Skin epidermis (tissue), 12 donors: ENCODE results near the gene SPACA7.

ENCODE experiments used
- H3K27ac ChIP-seq, 21 experiments: fragments of 200-600 bp; sonication (generic) in 11 of 21; one replicate each; pipeline ENCODE4 v1.5.0; 2020; ENCODE audit warnings: mild to moderate bottlenecking in 3 of 21, inconsistent platforms in 2 of 21, moderate library complexity in 2 of 21
- H3K4me3 ChIP-seq, 7 experiments: fragments of 200-600 bp; sonication (generic) in 2 of 7; one replicate each; pipeline ENCODE4 v1.5.0; 2020; ENCODE audit warnings: inconsistent platforms in 2 of 7, mild to moderate bottlenecking in 2 of 7, moderate library complexity in 1 of 7

The SPACA7 gene

DNA sequence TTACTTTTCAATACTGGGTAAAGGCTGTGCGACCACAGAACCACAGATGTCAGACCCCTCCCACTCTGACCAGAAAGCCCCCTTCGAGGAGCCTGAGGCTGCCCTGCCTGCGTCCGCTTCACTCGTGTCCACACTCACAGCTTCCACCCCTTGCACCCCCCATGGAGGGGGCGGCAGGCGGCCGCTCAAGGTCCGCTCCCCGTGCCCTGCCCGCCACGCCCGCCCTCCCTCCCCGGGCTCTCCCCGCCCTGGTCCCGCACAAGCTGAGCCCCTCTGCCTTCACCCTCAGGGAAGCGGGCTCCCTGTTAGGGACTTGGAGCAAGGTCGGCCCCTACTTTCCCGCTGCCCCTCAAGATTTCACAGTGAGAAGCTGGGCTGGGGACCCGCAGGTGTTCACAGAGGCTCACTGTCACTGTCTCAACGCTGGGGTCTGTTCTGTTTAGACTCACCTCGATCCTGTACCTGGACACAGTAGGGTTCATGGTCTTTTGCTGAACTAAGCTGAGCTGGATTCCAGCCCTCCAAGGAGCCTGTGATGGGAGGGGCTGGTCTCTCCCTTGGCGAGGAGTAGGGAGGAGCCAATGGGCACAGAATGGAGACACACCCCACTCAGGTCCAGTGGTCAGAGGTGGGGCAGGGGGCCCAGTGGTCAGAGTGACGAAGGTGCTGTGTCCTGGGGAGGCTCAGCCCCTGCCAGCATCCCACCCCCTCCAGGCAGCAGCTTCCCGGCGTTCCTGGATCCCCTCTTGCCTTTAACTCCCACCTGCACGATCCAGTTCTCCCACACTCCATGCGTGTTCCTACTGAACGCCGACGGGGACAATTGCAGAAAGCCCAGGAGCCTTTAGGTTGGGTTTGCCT lies 69.5 kb downstream of the SPACA7 start:
- H3K4me3 ChIP-seq, result no peak overlapping the region
- H3K27ac ChIP-seq, result no peak overlapping the region

DNA sequence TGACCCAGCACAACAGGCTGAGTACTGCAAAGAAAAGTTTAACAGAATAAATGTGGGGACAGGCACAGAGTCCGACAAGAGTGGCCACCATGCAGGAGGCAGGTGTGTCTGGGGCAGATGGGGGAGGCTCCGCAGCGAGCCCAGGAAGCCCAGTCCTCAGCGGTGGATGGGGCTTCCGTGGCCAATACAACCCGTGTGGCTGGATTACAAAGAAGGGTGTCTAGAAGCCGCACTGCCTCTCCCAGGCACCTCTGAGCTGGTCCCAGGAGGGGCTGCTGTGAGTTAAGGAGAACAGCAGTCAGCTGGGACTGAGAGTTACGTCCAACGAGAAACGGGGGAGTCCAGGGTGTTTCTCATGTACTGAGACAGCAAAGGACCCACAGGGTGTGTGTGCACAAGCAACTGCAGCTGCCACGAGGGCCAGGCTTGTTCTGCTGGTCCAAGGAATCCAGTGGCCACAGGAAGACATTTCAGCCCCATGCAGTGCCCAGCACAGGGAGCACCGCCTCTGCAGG lies 70.2 kb downstream of the SPACA7 start:
- Histone ChIP-seq H3K4me3 (no peak overlapping the region), H3K27ac (no peak overlapping the region)

DNA sequence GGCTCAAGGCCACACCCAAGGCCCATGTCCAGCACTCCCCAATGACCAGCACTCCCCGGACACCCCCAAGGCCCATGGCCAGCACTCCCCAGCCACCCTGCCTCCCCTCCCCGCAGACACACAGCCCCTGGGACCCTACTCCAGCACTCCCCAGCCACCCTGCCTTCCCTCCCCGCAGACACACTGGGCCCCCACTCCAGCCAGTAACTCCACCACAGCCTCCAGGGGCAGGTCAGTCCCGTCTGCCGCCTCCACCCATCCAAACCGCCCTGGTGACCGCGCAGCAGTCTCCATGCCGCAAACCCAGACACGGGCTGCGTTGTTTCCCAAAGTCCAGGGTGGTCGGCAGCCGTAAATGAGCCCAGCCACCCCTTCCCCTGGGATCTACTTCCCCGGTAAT lies 70.7 kb downstream of the SPACA7 start:
- H3K27ac ChIP-seq, result no peak overlapping the region
- H3K4me3 ChIP-seq, result no peak overlapping the region

DNA sequence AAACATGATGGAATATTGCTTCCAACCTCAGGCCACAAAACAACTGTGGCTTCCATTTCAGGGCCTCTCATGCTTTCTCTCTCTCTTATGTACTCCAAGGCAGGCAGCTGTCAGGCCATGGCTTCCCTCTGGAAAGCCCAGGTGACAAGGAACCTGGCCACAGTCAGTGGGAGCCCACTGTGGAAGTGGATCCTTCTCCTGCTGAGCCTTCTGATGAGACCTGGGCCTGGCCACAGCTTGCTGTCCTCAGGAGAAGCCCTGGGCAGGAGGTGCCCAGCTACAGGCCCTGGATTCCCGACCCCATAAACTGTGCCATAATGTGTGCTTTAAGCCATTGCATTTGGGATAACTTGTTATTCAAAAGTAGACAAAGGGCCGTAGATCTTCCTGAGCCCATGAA lies 71.2 kb downstream of the SPACA7 start:
- Histone ChIP-seq H3K4me3 (no peak overlapping the region), H3K27ac (no peak overlapping the region)

DNA sequence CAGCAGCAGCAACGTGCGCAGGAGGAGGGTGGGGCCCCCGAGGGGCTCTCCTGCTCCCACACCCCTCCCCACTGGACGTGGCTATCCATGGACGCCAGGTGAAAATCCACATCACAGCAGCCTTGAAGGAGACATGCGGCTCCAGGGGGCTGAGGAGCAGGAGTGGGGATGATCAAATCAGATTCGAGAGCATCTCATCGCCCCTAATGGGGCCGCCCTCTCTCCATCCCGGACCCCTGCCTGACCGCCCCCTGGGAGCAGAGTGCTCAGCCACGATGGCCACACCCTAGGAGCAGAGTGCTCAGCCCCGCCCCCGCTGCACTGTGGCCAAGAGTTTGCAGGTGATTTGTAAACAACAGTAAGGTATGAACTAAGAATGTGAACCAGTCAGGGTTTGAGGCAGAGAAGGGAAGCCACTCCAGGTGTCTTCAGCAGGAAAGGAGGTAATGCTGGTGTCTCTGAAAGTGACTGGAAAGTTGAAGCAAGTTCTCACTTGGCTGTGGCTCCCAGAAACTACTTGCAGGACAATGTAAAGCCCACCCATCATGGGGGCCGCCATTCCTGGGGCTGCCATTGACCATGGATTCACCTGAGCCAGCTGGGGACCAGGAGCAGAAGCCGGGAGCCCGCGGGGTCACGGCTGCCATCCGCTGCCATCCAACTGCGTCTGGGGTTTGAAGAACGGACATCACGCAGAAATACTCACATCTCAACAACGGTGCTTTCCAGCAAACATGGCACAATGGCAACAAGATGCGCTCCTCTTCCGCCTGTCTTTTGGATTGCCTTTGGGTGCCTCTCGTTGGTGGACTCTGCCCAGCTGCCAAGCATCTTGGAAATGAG lies 71.8 kb downstream of the SPACA7 start:
- Histone ChIP-seq H3K4me3 (no peak overlapping the region), H3K27ac (no peak overlapping the region)

DNA sequence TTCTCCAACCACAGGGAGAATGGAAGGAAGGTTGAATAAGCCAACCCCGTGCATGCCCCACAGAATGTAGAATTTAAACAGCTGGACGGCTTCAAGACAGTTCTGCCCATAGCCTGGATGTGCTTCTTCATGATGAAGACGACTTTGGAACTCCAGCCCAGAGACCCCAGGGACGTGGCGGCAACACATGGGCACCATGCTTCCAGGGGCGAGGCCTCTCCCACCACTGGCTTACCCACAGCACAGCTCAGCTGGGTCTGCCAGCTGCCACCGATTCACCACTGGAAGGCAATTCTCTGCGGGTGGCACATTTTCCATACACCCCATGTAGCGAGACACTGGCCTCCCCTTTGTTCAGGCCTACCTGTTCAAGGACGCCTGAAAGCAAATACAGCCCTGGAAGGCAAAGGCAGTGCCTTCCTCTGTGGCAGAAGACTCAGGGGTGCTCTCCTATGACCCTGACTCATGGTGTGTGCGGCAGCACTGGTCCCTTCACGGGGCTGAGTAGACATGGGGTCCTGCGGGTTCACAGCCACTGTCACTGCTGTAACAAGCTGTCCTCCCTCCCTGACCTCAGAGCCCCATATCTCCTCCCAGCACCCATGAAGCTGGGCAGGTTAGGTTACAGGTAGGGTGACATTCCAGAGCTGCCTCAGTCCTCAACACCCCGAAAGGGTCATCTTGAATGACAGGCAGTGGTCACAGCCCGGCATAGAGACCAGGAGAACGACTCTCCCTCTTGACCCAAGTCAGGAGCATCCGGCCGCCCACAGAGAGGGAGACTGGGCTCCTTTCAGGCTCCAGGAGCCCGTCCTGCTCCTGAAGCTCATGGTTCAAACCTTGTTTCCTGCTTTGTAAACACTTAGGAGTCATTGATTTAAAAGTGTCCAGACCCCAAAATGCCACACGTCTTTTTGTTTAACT lies 72.7 kb downstream of the SPACA7 start:
- H3K27ac ChIP-seq, result no peak overlapping the region
- H3K4me3 ChIP-seq, result no peak overlapping the region

DNA sequence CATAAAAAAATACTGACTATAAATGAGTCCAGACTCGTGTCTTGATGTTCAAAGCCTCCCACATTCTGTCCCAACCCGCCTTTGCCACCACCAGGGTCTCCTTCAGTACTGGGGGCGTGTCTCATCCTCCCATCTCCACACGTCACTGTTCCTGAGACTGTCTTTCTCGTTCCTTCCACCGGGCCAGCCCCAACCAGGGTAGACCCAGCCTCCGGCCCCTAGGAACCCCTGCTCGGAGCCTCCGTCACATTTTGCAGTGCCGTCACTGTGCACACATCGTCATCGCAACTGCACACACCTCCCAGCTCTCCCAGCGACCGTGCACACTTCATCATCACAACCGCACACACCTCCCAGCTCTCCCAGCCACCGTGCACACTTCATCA lies 73.4 kb downstream of the SPACA7 start:
- Histone ChIP-seq H3K4me3 (no peak overlapping the region), H3K27ac (no peak overlapping the region)

DNA sequence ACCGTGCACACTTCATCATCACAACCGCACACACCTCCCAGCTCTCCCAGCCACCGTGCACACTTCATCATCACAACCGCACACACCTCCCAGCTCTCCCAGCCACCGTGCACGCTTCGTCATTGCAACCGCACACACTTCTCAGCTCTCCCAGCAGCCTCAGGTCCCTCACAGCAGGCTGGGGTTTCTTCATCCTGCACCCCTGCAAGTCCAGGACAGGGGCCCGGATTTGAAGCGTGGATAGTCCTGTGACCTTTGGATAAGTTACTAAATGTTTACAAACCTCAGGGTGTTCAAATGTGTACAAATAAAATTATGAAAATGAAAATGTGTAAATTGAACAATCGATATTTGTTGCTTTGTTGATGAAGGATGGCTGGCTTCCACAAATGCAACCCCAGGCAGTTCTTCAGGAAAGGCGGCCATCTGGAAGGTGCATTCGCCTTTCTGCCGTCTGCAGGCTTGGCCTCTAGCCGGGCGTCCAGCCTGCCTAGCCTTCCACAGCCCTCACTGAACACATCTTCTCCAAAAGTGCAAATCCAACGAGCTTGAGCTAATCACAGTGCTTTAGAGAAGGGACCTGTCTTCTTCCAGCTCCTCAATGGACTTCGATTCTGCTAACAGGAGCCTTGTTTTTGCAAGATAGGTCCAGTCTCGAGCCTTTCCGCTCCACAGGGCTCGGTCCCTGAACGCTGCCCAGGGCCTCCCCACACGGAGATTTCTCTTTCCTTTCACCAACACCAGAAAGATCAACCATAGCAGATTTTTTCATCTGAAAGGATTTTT lies 74.2 kb downstream of the SPACA7 start:
- H3K4me3 ChIP-seq, result no peak overlapping the region
- H3K27ac ChIP-seq, result no peak overlapping the region

DNA sequence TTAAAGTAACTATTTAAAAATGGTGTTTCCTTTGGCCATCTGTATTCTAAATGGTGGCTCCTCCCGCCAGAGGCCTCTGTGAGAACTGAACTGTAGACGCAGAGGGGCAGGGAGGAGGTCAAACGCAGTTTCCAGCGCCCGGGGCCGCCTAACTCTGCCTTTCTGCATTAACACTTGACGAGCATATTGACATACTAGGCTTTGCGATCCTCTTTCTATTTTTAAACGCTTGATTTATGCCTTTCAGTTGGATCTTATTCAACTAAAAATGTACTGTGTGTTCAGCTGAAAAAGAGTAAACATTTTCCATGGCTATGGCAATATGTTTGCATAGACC lies 74.7 kb downstream of the SPACA7 start:
- Histone ChIP-seq H3K27ac (no peak overlapping the region), H3K4me3 (no peak overlapping the region)

DNA sequence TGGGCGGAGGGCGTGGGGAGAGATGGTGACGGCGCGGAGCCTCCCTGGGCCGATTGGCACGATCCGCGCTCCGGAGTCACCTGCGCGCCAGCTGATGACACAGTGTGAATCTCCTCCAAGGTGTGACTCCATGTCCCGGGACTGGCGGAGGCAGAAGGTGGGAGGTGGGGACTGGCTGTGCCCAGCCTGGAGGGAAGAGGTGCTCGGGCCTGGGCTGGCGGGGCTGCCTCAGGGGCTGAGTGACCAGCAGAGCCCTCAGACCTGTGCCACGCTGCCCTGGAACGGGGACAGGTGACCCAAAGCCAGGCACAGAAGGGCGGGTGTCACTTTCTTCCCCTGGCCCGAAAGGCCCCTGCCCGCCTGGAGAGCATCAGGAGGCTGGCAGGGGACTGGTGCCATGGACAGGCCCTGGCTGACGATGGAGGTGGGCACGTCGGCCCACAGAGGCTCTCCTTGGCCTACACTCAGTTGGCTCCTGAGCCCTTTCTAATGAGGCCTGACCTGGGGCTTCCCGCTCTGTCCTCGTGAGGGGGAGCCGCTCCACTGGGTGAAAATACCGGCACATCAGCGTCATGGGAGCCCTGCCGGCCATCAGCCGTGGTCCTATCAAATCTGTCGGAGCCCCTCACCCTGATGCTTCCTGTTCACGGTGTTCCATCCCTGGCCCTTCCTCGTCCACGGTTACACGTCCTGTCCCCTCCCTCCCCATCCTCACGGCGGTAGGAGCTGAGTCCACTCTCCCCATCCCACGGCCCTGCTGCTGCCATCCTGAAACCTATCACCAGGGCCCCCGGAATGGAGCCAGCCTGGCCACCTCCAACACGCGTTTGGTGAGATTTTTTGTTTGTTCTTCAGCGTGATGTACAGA lies 75.6 kb downstream of the SPACA7 start:
- Histone ChIP-seq H3K4me3 (no peak overlapping the region), H3K27ac (no peak overlapping the region)

DNA sequence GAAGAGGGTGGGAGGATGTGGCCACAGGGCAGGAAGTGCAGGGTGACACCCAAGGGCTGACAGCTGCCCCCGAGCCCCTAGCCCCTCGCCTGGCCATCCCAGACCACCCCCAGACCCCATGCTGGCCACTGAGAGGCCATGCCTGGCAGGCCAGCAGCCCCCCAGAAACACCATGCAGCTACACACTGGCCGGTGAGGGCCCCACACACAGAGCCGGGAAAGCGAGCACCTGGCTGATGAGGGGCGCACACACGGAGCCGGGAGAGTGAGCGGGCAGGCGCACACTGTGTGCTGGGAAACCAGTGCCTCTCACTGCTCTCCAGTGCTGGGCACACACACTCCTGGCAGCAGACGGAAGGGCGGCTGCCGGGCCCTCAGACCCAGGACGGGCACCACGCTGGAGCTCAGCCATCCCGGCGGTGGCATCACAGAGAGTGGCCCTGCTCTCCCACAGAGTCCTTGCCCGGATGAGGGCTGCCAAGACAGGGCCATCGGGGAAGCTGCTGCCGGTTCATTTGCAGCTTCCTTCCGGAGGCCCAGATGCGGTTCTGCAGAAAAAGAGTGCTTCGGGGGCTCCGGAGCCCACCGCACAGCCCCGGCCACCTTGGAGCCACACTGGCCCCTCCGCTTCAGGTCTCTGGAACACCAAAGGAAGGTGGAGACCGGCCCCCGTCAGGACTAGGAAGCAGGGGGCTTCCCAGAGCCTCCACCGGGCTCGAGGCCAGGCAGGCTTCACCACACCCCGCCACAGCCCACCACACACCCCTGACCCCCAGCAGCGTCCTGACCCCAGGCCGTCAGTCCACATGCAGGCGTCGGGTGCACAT lies 76.4 kb downstream of the SPACA7 start:
- Histone ChIP-seq H3K4me3 (no peak overlapping the region), H3K27ac (no peak overlapping the region)

DNA sequence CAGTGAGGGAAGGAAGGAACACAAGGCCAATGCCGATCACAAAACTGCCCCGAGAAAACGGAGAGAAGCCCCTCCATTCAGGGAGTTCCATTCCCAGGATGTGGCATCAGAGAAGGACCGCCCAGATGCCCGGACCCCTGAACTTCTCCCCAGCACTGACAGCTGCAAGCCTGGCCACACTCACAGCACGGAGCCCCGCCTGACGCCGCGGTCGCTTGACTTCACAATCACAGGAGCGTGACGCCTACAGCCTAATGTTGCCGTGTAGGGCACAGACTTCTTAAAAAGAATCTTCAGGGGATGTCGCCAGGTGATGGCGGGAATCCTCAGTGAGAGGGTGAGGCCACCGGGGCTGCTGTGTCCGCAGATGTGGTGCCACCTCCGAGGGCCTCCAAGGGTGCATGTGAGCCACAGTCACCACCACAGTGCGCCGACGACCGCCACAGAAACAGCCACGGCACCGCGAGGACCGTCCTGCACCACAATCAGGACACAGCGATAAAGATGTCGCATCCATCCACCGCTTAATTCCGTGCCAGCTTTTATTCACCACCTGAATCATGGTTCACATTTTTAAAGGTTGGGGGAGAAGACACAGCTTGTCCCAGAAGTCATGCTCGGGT lies 77.2 kb downstream of the SPACA7 start:
- H3K4me3 ChIP-seq, result no peak overlapping the region
- no peak overlapping the region for H3K27ac ChIP-seq

DNA sequence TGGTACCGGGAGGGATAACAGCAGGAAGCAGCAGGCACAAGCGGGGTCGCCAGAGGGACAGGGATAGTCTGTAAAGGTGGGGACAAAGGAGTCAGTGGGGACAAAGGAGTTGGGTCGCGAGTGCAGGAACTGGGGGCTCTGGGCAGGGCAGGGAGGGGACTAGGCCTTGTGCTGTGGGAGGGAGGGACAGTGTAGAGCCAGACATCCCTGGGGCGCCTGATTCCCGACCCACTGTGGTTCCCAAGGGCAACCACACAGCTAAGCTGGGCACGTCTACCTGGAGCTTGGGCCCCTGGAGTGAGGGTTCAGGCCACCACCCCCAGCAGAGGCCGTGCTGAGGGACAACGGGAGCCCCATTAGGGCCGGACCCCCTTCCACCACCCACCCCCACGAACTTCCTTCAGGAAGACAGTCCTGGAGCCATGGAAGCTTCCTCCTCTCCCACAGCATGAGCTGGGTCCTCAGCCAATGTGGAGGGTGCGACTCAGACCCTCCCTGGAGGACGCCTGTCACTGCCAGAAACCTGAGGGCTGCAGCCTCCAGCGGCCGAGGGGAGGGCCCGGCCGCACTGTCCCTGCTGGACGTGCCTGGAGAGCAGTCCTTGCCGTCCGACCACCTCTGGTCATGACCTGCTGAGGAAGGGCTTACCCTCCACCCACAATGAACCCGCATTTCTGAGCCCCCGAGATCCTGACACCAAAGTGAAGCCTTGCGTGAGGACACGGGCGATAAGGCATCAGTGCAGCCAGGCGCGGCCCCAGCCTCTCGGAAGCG lies 77.9 kb downstream of the SPACA7 start:
- Histone ChIP-seq H3K4me3 (no peak overlapping the region), H3K27ac (no peak overlapping the region)

DNA sequence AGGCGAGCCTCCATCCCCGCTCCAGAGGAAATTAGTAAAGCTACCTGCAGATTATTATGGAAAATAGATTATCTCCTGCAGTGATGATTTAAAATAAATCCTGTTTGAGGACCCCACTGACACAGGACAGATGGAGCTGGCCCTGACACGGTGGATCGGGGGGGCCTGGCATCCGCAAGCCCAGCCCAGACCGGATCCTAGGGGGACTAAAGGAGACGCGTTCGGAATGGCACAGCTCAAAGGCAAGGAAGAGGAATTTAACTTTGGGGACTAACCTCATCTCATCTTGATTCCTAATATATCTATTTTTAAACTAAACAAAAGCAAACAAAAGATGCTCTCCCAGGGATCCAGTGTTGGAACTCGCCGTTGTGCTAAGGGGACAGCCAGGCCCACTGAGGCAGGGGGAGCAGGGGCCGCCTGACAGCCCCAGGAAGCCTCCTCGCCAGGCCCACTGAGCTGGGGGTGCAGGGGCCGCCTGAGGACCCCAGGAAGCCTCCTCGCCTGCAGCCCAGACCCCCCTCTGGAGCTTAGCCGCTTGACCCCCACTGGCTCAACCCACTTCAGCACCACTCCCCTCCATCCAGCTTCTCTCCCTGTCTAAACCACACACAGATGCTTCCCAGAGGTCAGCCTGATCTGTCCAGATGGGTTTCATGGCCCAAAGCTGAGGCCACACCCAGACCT lies 78.6 kb downstream of the SPACA7 start:
- H3K4me3 ChIP-seq, result no peak overlapping the region
- no peak overlapping the region for H3K27ac ChIP-seq

DNA sequence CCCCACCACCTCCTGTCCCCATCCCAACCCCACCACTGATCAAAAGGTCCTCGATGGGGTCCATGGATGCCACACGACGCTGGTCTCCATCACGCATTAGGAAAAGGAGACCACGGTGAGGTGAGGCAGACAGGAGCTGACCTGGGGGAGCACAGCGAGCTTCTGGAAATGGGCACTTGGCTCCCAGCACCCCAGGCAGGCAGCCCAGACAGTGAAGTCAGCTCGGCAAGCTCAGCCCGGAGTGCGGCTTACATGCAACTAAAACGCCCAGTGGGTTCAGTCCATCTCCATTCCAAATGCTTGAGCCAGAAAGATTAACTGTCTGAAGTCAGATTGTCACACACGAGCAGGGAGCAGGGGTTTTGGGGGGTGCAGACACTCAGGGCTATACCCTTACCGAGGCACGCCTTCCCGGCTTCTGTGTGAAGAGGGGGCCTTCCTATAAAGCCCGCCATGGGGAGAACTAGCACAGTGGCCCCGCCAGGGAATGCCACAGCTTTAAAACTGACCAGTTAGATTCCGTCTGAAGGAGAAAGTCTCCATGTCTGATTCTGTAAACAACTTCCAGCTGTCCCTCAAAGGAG lies 79.4 kb downstream of the SPACA7 start:
- no peak overlapping the region for H3K4me3 ChIP-seq
- no peak overlapping the region for H3K27ac ChIP-seq
